ENCODE results near the gene CD33.

- TF ChIP-seq EZH2 (IDR thresholded peaks at IDR 0.05; ENCODE audit: low read depth, low read length, severe bottlenecking) (no peak), CTCF (IDR thresholded peaks at IDR 0.05; ENCODE audit: control extremely low read depth in 1 of 3, insufficient read depth in 1 of 3, low read depth in 1 of 3, low read length in 3 of 3) (no peak), MAX (IDR thresholded peaks at IDR 0.05) (no peak), POLR2A (IDR thresholded peaks at IDR 0.05; ENCODE audit: control extremely low read depth in 1 of 2, low read depth in 2 of 2, low read length in 2 of 2) (no peak), CREB1 (IDR thresholded peaks at IDR 0.05) (no peak), MAFK (IDR thresholded peaks at IDR 0.05; ENCODE audit: low read depth, low read length) (no peak), EP300 (IDR thresholded peaks at IDR 0.05; ENCODE audit: borderline replicate concordance in 1 of 2, low read depth in 2 of 2, low read length in 2 of 2) (no peak), SRF (IDR thresholded peaks at IDR 0.05; ENCODE audit: low read depth, low read length) (no peak), SP4 (IDR thresholded peaks at IDR 0.05; ENCODE audit: low read length) (no peak), POLR2AphosphoS5 (IDR thresholded peaks at IDR 0.05; ENCODE audit: low read depth, low read length) (no peak), SIX5 (IDR thresholded peaks at IDR 0.05; ENCODE audit: low read depth, low read length) (no peak), TAF1 (IDR thresholded peaks at IDR 0.05; ENCODE audit: low read depth, low read length) (no peak)
Measured at GRCh38 chr19:51258165-51259160, 33.6 kb downstream of the CD33 start.
